ENCODE data around the gene ACP2.

The ACP2 gene

GRCh38 chr11:47269829-47270305, 21.3 kb upstream of the ACP2 start, which contains the start of gene MADD:
Gene MADD (plus strand): TSS chr11:47270133.
- H3K4me3 ChIP-seq (ENCODE audit: low read length), result peak within 1 kb of the TSS; percentile 58

DNA sequence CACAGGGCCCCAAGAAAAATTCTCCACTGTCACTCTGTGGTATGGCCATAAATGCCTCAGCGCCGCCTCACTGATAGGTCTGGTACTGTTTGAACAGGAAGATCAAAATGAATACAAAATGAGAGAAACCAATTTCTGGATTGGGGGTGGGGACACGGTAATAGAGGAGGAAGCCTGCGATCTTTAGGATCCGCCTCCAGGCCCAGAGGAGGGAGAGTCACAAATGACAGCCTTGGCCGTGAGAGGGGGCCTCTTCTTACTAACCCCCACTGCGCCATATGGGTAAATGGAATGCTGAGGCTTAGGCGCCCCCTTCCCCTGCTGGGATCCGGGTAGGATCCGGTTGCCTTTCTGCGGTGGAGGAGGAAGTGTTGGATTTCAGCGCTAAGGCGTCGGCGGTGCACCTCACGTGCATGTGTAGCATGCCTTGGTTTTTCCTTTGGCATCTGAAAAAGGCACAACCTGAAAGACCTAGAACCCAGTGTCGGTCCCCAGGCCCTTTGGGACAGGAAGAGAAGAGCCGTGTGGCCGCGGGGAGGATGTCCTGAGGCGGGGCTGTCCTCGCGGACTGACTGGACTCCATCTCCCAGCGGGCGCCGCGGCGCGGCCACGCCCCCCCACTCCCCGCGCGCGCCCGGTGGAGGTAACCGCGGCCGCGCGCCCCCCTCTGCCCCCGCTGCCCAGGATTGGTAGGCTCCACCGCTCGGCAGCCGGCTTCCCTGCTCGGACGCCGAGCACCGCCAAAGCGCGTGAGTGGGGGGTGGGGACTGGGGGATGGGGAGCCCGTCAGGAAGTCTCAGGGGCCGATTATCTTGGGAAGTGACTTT, 20.6 kb upstream of the ACP2 start:
- H3K4me3 ChIP-seq (ENCODE audit: low read length), result peak overlapping the region; percentile 58
- DNase-seq (ENCODE audit: low read depth, low spot score), result peak; percentile 90

More at GRCh38 chr11:47269829-47270305, 21.3 kb upstream of the ACP2 start, which contains the start of gene MADD:
- peak; percentile 80 for DNase-seq (ENCODE audit: low read depth, low spot score)

- DNase-seq (ENCODE audit: low read depth, low spot score), result no peak
- peak overlapping the region; percentile 58 for H3K4me3 ChIP-seq (ENCODE audit: low read length)
These were observed 19.9 kb upstream of the ACP2 start for GRCh38 chr11:47268448-47269001.

GRCh38 chr11:47267876-47268275, 19.3 kb upstream of the ACP2 start:
- DNase-seq (ENCODE audit: low read depth, low spot score), result no peak
- H3K4me3 ChIP-seq (ENCODE audit: low read length), result no peak overlapping the region

GRCh38 chr11:47264521-47264920, 15.9 kb upstream of the ACP2 start:
- H3K4me3 ChIP-seq (ENCODE audit: low read length), result no peak overlapping the region
- no peak for DNase-seq (ENCODE audit: low read depth, low spot score)

DNA sequence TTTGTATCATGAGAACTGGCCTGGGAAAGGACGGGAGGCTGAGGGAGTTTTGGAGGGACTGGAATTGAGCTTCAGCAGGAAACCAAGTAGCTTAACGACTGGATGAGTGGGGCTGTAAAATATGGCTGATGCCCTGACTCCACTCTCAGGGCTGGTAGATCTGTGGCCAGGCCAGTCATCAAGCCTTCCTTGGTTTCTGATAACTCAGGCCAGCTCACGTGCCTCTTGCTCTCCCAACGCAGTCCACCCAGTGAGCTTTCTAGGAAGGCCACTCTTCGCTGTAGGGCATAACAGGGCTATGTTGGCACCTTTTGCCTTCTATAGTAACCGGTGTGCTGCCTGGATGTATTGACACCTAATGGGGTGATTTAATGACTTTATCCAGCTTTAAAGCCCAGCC, 15.5 kb upstream of the ACP2 start:
- no peak overlapping the region for H3K4me3 ChIP-seq (ENCODE audit: low read length)
- no peak for DNase-seq (ENCODE audit: low read depth, low spot score)

GRCh38 chr11:47261291-47261800, 12.7 kb upstream of the ACP2 start:
- no peak for DNase-seq (ENCODE audit: low read depth, low spot score)
- no peak overlapping the region for H3K4me3 ChIP-seq (ENCODE audit: low read length)

GRCh38 chr11:47260366-47260765, 11.8 kb upstream of the ACP2 start:
- no peak for DNase-seq (ENCODE audit: low read depth, low spot score)
- no peak overlapping the region for H3K4me3 ChIP-seq (ENCODE audit: low read length)

GRCh38 chr11:47259232-47259977, 10.8 kb upstream of the ACP2 start:
- H3K4me3 ChIP-seq (ENCODE audit: low read length), result no peak overlapping the region
- no peak for DNase-seq (ENCODE audit: low read depth, low spot score)

- no peak for DNase-seq (ENCODE audit: low read depth, low spot score)
- H3K4me3 ChIP-seq (ENCODE audit: low read length), result no peak overlapping the region
These were observed 9.8 kb upstream of the ACP2 start for GRCh38 chr11:47258317-47258902.

DNA sequence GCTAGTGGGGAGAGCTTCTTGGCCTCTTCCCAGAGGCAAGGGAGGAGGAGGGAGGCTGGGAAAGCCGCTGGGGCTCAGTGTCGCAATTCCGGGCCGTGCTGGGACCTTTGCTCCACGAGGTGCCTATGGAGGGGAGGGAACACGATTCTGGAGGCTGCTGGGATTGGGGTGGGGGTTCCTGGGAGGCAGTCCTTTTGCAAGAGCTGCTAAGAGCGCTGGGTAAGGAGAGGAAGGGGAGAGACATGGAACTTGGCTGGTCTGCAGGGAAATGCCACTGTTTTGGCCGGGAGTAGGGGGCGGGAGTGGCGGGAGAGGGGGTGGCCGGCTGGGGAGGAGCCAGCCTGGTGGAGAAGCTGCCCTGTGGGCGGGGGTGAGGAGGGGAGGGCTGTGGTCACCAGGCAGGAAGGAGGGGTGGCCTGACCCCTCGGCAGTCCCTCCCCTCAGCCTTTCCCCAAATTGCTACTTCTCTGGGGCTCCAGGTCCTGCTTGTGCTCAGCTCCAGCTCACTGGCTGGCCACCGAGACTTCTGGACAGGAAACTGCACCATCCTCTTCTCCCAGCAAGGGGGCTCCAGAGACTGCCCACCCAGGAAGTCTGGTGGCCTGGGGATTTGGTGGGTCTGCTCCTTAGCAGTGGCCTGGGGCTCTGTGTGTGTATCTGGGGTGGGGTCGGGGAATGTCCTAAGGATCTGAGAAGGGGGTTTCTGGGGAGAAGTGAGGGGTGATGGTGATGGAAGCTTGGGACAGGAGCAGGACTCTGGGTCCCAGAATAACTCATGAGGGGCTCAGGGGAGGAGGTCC, 9.1 kb upstream of the ACP2 start, which contains the start of gene NR1H3:
Gene NR1H3 (plus strand): TSS at position 480 of the 800 bp plus-strand sequence. CDS start 1,221 bp downstream, outside the sequence.
- H3K4me3 ChIP-seq (ENCODE audit: low read length), result no peak within 1 kb of the TSS
- DNase-seq (ENCODE audit: low read depth, low spot score), result no peak

DNA sequence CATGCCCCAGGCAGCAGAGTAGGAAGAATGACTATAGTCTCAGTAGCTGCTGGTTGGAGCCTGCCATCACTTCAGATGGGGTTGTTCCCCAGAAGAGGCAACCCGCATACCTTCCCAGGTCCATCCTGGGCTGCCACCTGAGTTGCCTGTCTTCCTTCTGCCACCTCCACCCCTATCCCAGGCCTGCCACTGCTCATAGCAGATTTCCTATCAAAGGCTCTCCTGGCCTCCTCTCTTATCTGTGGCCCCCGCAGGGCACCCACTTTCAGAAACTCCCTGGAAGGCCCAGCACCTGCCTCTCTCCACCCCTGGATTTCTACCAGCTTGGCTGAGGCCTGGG, 8.5 kb upstream of the ACP2 start:
- no peak for DNase-seq (ENCODE audit: low read depth, low spot score)
- no peak overlapping the region for H3K4me3 ChIP-seq (ENCODE audit: low read length)

DNA sequence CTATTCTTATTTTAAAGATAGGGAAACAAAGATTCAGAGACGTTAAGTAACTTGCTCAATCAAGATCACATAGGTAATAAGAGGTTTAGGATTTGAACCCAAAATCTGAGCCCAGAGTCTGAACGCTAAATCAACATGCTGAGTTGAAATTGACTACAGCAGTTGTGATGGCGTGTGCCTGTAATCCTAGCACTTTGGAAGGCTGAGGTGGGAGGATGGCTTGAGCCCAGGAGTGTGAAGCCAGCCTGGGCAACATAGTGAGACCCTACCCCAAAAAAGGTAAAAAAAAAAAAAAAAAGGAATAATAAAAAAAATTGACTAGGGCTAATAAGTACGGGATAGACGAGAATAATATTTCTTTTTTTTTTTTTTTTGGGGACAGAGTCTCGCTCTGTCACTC, 7.8 kb upstream of the ACP2 start:
- H3K4me3 ChIP-seq (ENCODE audit: low read length), result no peak overlapping the region
- DNase-seq (ENCODE audit: low read depth, low spot score), result no peak

DNA sequence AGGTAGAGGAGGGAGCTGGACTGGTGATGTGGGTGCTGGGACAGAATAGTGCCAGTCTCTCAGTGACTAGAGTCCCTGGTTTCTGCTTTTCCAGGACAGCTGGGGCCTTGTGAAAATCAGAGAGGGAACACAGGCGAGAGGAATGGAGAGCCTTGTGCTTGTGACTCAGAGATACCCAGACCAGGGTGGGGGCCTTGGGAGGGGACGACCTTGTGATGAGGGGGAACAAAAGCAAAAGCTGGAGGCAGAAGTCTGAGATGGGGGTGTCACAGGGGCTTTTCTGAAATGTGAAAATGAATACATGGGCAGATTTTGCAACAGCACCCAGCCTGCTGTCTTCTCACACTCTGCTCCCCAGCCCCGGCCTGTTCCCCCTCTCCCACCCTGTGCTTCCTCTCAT, 5.8 kb upstream of the ACP2 start:
- H3K4me3 ChIP-seq (ENCODE audit: low read length), result no peak overlapping the region
- DNase-seq (ENCODE audit: low read depth, low spot score), result no peak

DNA sequence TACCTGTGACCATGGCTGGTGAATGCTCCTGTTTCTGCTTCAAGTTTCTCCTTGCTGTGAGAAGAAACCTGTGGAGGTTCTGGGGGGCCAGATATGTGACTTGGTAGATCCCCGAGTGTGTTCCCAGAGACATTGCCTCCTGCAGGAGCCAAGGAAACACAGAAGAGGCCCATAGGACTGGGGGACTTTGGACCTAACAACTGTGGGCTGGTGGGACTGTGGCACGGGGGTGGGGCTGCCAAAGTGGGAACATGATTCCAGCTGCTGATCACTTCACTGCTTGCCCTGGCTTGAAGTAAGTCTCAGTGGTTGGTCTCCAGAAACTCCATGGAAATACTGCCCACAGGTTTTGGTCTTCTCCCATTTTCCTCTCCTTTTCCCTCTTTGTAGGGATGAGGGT, 5.0 kb upstream of the ACP2 start:
- DNase-seq (ENCODE audit: low read depth, low spot score), result no peak
- no peak overlapping the region for H3K4me3 ChIP-seq (ENCODE audit: low read length)

- no peak for DNase-seq (ENCODE audit: low read depth, low spot score)
- H3K4me3 ChIP-seq (ENCODE audit: low read length), result no peak overlapping the region
These were observed 3.1 kb upstream of the ACP2 start for GRCh38 chr11:47251751-47252150.

GRCh38 chr11:47249378-47249715, 733 bp upstream of the ACP2 start:
- peak overlapping the region; percentile 98 for H3K4me3 ChIP-seq (ENCODE audit: low read length)
- DNase-seq (ENCODE audit: low read depth, low spot score), result no peak

DNA sequence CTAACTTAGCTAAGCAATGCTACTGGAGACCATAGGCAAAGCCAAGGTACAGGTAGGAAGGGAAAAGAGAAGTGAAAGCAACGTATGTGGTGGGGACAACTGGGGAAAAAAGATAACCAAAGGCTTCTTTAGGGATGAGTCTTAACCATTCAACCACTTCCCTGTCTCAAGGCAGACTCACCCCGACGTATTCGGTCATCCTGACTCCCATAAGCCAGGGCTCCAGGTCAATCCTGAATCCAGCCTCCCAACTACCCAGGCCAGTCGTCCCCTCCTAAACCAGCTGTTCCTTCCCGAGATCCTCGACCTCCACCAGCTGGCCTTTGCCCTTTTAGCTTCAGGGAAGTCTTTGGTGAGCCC, 330 bp downstream of the ACP2 start:
- H3K4me3 ChIP-seq (ENCODE audit: low read length), result peak overlapping the region; percentile 98
- DNase-seq (ENCODE audit: low read depth, low spot score), result no peak

DNA sequence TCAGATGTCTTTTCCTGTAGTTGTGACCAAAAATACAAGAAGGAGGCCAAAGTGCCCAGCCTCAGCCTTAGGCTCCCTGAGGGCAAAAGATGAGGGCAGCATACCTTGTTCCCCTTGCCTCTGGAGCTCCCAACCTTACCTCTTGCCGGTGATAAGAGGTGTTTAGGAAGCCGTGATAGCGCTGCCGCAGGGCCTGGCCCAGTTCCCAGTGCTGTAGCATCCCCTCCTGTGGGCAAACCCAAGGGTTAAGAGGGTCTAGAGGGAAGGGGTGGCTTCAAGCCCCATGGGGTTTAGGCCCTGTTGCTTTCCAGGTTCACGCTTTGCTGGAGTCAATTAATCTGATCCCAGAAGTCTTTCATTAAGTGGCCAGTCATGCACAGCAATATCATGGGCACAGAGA, 1.1 kb downstream of the ACP2 start:
- DNase-seq (ENCODE audit: low read depth, low spot score), result no peak
- H3K4me3 ChIP-seq (ENCODE audit: low read length), result peak overlapping the region; percentile 98
